ENCODE results near the gene TMC7.
"Not testable (repeated sequence)": the region's sequence is repeated elsewhere in the genome, so short reads cannot be mapped to it uniquely, and the experiment has no call there.

Gene TMC7

GRCh38 chr16:18969855-18970240 lies 13.9 kb upstream of the TMC7 start:
- Mint-ChIP-seq H3K4me1 (peaks cover 10% of the 10 kb centered on the region), H3K27me3 (ENCODE audit: low read depth, poor library complexity) (peaks cover 45% of the 10 kb centered on the region), H3K4me3 (no peak overlapping the region), H3K9me3 (no peaks in the 10 kb centered on the region), H3K36me3 (ENCODE audit: low read depth) (no peaks in the 10 kb centered on the region), H3K27ac (no peak overlapping the region)
- DNase-seq, result no peak
- TF ChIP-seq, protein P1, sequence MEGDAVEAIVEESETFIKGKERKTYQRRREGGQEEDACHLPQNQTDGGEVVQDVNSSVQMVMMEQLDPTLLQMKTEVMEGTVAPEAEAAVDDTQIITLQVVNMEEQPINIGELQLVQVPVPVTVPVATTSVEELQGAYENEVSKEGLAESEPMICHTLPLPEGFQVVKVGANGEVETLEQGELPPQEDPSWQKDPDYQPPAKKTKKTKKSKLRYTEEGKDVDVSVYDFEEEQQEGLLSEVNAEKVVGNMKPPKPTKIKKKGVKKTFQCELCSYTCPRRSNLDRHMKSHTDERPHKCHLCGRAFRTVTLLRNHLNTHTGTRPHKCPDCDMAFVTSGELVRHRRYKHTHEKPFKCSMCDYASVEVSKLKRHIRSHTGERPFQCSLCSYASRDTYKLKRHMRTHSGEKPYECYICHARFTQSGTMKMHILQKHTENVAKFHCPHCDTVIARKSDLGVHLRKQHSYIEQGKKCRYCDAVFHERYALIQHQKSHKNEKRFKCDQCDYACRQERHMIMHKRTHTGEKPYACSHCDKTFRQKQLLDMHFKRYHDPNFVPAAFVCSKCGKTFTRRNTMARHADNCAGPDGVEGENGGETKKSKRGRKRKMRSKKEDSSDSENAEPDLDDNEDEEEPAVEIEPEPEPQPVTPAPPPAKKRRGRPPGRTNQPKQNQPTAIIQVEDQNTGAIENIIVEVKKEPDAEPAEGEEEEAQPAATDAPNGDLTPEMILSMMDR (IDR thresholded peaks at IDR 0.05), result no peak

DNA sequence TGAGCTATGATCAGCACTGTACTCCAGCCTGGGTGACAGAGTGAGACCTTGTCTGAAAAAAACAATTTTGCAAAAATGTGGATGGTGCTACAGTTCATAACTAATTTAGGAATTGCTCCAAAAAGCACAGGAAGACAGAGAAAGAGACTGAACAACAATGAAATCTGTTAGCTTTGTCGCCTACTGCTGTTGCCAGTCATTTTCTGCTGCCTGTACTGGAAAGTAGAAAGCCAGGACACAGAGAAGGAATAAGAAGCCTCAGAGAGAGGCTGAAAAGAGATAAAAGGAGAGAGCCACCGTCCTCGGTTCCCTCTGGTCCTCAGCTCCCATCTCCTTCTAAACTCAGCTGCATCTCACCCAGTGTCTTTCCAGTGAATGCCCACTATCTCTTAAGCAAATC lies 8.6 kb upstream of the TMC7 start:
- peaks cover 33% of the 10 kb centered on the region for H3K27me3 Mint-ChIP-seq (ENCODE audit: low read depth, poor library complexity)
- H3K4me3 Mint-ChIP-seq, result no peak overlapping the region
- H3K27ac Mint-ChIP-seq, result no peak overlapping the region
- no peak for DNase-seq
- H3K4me1 Mint-ChIP-seq, result no peaks in the 10 kb centered on the region
- TF ChIP-seq, protein P1 (IDR thresholded peaks at IDR 0.05), result no peak
- no peaks in the 10 kb centered on the region for H3K9me3 Mint-ChIP-seq
- H3K36me3 Mint-ChIP-seq (ENCODE audit: low read depth), result no peaks in the 10 kb centered on the region

DNA sequence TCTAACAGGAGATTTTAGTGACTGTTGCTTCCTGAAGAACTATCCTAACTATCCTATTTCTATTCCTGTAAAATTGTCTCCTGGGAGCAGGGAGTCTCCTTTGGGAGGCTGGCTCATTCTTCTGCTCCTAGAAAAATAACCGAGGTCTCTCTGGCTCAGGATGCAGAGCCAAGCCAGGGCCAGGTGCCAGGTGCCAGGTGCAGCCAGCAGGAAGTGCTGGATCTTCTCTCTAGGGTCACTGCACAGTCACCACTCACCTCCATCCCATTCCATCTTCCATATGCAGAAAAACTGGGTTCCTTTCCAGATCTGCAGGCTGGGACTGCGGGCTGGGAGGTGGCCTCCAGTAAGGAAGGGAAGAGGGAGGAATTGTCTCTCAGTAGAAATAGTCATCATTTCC lies 3.8 kb upstream of the TMC7 start:
- Mint-ChIP-seq H3K4me1 (no peaks in the 10 kb centered on the region), H3K27me3 (ENCODE audit: low read depth, poor library complexity) (peaks cover 18% of the 10 kb centered on the region), H3K27ac (no peak overlapping the region), H3K9me3 (no peaks in the 10 kb centered on the region), H3K4me3 (no peak overlapping the region), H3K36me3 (ENCODE audit: low read depth) (no peaks in the 10 kb centered on the region)
- TF ChIP-seq, protein P1 (IDR thresholded peaks at IDR 0.05), result no peak
- DNase-seq, result no peak

GRCh38 chr16:18984435-18985005 lies 786 bp downstream of the TMC7 start:
- peaks cover 5% of the 10 kb centered on the region for H3K4me1 Mint-ChIP-seq
- peaks cover 2% of the 10 kb centered on the region for H3K36me3 Mint-ChIP-seq (ENCODE audit: low read depth)
- H3K4me3 Mint-ChIP-seq, result peak overlapping the region; percentile 82
- peaks cover 14% of the 10 kb centered on the region for H3K27me3 Mint-ChIP-seq (ENCODE audit: low read depth, poor library complexity)
- no peak overlapping the region for H3K27ac Mint-ChIP-seq
- DNase-seq, result no peak
- TF ChIP-seq, protein P1 (IDR thresholded peaks at IDR 0.05), result no peak
- H3K9me3 Mint-ChIP-seq, result no peaks in the 10 kb centered on the region

DNA sequence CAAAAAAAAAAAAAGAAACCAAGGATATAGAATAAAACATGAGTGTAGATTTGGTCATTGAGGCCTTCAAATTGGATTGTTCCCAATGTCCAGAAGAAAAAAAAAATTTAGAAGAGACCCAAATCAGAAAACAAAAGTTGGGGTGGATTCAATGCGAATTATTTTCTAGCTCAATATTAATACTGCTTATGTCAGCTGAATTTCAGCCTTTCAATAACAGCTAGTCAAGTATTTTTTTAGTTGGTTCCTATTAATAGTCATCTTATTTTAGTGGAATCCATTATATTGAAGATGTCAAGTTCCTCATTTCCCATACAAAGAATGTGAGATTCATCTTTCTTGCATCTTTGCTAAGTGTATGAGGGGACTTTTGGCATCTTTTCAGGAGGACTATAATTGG lies 1.5 kb downstream of the TMC7 start:
- H3K4me3 Mint-ChIP-seq, result not testable (repeated sequence)

DNA sequence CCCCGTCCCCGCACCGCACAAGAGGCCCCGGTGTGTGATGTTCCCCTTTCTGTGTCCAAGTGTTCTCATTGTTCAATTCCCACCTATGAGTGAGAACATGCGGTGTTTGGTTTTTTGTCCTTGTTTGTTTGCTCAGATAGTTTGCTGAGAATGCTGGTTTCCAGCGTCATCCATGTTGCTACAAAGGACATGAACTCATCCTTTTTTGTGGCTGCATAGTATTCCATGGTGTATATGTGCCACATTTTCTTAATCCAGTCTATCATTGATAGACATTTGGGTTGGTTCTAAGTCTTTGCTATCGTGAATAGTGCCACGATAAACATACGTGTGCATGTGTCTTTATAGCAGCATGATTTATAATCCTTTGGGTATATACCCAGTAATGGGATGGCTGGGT lies 8.0 kb downstream of the TMC7 start:
- not testable (repeated sequence) for DNase-seq; H3K9me3 Mint-ChIP-seq; H3K4me1 Mint-ChIP-seq; H3K27ac Mint-ChIP-seq; H3K36me3 Mint-ChIP-seq (ENCODE audit: low read depth); H3K4me3 Mint-ChIP-seq; H3K27me3 Mint-ChIP-seq (ENCODE audit: low read depth, poor library complexity)

More for the DNA sequence above, 1.5 kb downstream of the TMC7 start:
- H3K4me1 Mint-ChIP-seq; H3K27ac Mint-ChIP-seq; DNase-seq; H3K36me3 Mint-ChIP-seq (ENCODE audit: low read depth); H3K9me3 Mint-ChIP-seq: not testable (repeated sequence)
- peaks cover 14% of the 10 kb centered on the region for H3K27me3 Mint-ChIP-seq (ENCODE audit: low read depth, poor library complexity)

- not testable (repeated sequence) for H3K4me1 Mint-ChIP-seq; H3K9me3 Mint-ChIP-seq; H3K27me3 Mint-ChIP-seq (ENCODE audit: low read depth, poor library complexity); H3K36me3 Mint-ChIP-seq (ENCODE audit: low read depth); H3K4me3 Mint-ChIP-seq; H3K27ac Mint-ChIP-seq; DNase-seq
These were observed 9.8 kb downstream of the TMC7 start for GRCh38 chr16:18993531-18993930.

DNA sequence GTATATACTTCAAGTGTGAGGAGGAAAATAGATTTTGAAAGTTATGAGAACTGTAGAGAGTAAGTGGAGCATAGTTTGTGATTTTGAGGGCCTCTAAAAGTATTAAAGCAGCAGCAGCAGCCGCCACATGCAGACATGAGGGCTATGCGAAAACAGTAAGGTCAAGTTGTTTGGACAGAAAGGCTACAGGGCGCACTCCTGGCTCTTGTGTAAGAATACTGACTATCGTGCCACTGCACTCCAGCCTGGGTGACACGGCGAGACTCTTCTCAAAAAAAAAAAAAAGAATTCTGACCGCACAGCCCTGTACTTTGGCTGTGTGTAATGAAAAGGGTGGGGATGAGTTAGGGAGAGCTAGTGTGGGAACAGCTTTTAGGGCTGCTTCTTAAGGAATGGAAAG lies 10.4 kb downstream of the TMC7 start:
- DNase-seq; H3K27ac Mint-ChIP-seq; H3K4me1 Mint-ChIP-seq; H3K9me3 Mint-ChIP-seq; H3K36me3 Mint-ChIP-seq (ENCODE audit: low read depth); H3K4me3 Mint-ChIP-seq; H3K27me3 Mint-ChIP-seq (ENCODE audit: low read depth, poor library complexity): not testable (repeated sequence)

- not testable (repeated sequence) for H3K27me3 Mint-ChIP-seq (ENCODE audit: low read depth, poor library complexity); H3K4me1 Mint-ChIP-seq; DNase-seq; H3K9me3 Mint-ChIP-seq; H3K36me3 Mint-ChIP-seq (ENCODE audit: low read depth); H3K27ac Mint-ChIP-seq; H3K4me3 Mint-ChIP-seq
These were observed 11.7 kb downstream of the TMC7 start for GRCh38 chr16:18995406-18995805.

DNA sequence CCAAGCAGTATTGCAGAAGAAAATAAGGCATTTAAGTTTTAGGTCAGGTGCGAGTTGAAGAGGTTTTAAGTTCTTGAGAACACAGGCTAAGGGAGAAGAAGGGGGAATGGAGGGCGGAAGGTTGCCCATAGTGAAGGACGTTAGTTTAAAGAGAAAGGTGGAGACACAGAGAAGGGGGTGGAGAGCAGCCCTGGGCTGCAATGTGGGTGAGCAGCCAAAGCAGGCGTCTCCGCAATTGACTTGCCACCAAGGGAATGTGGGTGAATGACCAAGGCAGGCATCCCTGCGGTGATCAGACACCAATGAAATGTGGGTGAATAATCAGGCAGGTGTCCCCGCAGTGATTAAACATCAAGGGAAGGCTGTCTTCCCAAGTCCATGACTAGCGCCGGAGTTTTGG lies 12.8 kb downstream of the TMC7 start:
- not testable (repeated sequence) for H3K4me1 Mint-ChIP-seq; H3K4me3 Mint-ChIP-seq; H3K36me3 Mint-ChIP-seq (ENCODE audit: low read depth); DNase-seq; H3K9me3 Mint-ChIP-seq; H3K27ac Mint-ChIP-seq; H3K27me3 Mint-ChIP-seq (ENCODE audit: low read depth, poor library complexity)

DNA sequence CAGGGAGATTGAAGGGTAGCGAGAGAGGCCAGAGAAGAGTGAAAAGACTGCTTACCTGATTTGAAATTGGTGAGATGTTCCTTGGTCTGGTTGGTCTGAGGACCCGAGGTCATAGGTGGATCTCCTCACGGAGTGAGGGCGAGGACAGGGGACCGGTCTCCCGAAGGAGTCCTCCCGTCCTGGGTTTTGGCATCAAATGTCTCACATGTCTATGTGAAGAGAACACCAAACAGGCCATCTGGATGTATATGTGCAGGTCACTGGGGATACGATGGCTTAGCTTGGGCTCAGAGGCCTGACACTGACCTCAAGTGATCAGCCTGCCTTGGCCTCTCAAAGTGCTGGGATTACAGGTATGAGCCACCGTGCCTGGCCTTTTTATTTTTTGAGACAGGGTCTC lies 13.3 kb downstream of the TMC7 start:
- H3K27me3 Mint-ChIP-seq (ENCODE audit: low read depth, poor library complexity); H3K36me3 Mint-ChIP-seq (ENCODE audit: low read depth); H3K9me3 Mint-ChIP-seq; H3K27ac Mint-ChIP-seq; H3K4me3 Mint-ChIP-seq; DNase-seq; H3K4me1 Mint-ChIP-seq: not testable (repeated sequence)

All from nephron progenitor cell (in vitro differentiated cells).